SU-DHL-6 (cell line): ENCODE data around the gene ASB2.

Experiments used
- EZH2phosphoT487 ChIP-seq: fragments of 200-600 bp; sonication (generic), shearing (Covaris generic); conservative IDR thresholded peaks from 2 replicates; pipeline ENCODE4 v1.6.1; 2018; ENCODE audit warnings: mild to moderate bottlenecking, antibody characterized with exemption, low read length, moderate library complexity, mixed read lengths
- TF ChIP-seq, protein P1 (sequence below): fragments of 200-600 bp; sonication (generic); IDR thresholded peaks from one replicate; pipeline ENCODE4 v1.5.1; 2017; ENCODE audit warnings: antibody characterized with exemption, mild to moderate bottlenecking, low read length, moderate library complexity; ENCODE audit not compliant: insufficient read depth, poor library complexity, severe bottlenecking

DNA sequence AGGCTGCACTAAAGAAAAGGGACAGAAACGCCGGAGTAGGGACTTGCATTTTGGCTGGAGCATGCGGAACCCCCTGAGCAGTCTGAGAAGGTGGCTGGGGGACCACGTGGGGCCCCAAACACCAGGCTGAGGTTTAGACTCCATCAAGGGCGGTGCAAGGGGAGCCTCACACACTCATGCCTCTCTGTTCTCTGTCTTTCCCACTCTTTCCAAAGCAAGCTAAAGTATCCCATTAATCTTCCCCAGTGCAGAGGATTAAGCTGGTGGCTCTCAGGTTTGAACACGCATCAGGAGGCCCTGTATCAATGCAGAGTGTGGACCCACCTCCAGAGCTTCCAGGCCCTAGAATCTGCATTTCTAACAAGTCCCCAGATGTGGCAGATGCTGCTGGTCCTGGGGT lies 34.3 kb upstream of the ASB2 start:
- TF ChIP-seq, protein P1, sequence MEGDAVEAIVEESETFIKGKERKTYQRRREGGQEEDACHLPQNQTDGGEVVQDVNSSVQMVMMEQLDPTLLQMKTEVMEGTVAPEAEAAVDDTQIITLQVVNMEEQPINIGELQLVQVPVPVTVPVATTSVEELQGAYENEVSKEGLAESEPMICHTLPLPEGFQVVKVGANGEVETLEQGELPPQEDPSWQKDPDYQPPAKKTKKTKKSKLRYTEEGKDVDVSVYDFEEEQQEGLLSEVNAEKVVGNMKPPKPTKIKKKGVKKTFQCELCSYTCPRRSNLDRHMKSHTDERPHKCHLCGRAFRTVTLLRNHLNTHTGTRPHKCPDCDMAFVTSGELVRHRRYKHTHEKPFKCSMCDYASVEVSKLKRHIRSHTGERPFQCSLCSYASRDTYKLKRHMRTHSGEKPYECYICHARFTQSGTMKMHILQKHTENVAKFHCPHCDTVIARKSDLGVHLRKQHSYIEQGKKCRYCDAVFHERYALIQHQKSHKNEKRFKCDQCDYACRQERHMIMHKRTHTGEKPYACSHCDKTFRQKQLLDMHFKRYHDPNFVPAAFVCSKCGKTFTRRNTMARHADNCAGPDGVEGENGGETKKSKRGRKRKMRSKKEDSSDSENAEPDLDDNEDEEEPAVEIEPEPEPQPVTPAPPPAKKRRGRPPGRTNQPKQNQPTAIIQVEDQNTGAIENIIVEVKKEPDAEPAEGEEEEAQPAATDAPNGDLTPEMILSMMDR: no peak
- no peak for TF ChIP-seq EZH2phosphoT487
